GM18507 (cell line): Measurements from ENCODE around the gene NOL9.
"Not testable (repeated sequence)": the region's sequence is repeated elsewhere in the genome, so short reads cannot be mapped to it uniquely, and the experiment has no call there.

Experiments used
- DNase-seq: peaks from one replicate; pipeline ENCODE4 v3.0.0; 2011; ENCODE audit warnings: low read depth; ENCODE audit not compliant: insufficient read length; ENCODE audit errors: extremely low spot score
- FAIRE-seq: peaks from 2 replicates; lab custom pipeline; 2011; peaks lifted over from hg19 to GRCh38; lab: Jason Lieb, UNC

Gene NOL9

DNA sequence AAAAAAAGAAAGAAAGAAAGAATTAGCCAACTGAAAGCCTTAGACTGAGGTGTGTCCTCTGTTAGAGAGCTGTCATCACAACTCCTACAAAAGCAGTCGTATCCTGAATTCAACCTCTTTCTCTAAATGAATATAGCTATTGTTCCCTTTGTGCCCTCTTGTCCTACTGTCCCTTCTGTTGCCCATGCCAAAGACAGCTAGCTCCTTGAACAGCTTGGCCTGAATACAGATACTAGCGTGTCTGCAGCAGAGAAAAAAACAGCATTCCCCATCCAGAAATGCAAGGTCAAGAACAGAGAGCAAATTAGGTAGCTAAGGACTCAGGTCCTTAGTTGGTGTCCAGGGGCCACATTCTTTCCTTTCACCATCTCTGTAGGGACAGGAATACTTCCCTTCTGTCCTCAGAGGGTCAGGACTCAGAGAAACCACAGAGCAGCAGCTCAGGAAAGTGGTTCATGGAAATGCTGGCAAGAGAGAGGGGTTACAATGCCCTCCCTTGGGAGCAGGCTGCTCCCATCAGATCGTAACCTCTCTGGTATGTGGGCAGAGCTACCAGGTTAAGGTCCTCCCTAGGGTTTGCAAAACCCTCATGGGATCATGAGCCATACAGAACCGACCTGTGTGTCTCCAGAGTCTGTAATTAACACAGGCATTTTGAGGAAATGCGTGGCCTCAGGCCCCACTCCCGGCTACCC lies 23.7 kb upstream of the NOL9 start:
- DNase-seq, result no peak
- no peak for FAIRE-seq

DNA sequence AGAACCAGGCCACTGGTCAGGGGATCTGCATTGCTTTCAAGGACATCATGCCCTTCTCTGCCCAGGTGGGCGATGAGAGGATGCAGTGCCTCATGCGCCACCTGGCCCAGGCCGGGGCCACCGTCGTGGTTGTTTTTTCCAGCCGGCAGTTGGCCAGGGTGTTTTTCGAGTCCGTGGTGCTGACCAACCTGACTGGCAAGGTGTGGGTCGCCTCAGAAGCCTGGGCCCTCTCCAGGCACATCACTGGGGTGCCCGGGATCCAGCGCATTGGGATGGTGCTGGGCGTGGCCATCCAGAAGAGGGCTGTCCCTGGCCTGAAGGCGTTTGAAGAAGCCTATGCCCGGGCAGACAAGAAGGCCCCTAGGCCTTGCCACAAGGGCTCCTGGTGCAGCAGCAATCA lies 20.5 kb upstream of the NOL9 start:
- no peak for FAIRE-seq
- no peak for DNase-seq

GRCh38 chr1:6574025-6574620 lies 19.8 kb upstream of the NOL9 start:
- DNase-seq (no peak), FAIRE-seq (no peak)

- FAIRE-seq, result no peak
- no peak for DNase-seq
Observed at GRCh38 chr1:6572653-6573383, 18.5 kb upstream of the NOL9 start.

DNA sequence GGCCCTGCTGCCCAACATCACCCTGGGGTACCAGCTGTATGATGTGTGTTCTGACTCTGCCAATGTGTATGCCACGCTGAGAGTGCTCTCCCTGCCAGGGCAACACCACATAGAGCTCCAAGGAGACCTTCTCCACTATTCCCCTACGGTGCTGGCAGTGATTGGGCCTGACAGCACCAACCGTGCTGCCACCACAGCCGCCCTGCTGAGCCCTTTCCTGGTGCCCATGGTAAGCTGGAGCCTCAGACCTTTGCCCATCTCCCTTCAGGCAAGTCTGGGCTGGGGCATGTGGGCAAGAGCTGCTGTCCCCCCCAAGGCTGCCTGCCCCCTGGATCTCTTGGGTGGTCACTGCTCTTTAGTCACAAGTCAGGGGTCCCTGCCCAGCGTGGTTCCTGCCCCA lies 16.7 kb upstream of the NOL9 start:
- DNase-seq (no peak), FAIRE-seq (no peak)

- DNase-seq (no peak), FAIRE-seq (no peak)
Observed at GRCh38 chr1:6570100-6570499, 15.8 kb upstream of the NOL9 start.

- FAIRE-seq (no peak), DNase-seq (no peak)
Observed at GRCh38 chr1:6569033-6569432, 14.7 kb upstream of the NOL9 start.

- no peak for FAIRE-seq
Observed at GRCh38 chr1:6560267-6560666, 6.0 kb upstream of the NOL9 start.

GRCh38 chr1:6559161-6559560 lies 4.8 kb upstream of the NOL9 start:
- DNase-seq, FAIRE-seq: not testable (repeated sequence)

More at GRCh38 chr1:6560267-6560666, 6.0 kb upstream of the NOL9 start:
- no peak for DNase-seq

DNA sequence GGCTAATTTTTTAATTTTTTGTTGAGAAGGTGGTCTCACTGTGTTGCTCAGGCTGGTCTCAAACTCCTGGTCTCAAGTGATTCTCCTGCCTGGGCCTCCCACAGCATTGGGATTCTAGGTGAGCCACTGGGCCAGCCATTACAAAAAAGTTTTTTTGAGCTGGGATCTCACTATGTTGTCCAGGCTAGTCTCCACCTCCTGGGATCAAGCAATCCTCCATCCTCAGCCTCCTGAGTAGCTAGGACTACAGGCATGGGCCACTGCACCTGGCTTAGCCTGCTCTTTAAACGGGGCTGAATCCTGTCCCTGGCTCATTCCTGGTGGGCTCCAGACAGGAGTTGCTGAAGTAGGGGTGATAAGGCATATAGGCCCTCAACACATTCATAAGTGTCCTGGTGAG lies 3.3 kb upstream of the NOL9 start:
- FAIRE-seq, result no peak
- no peak for DNase-seq

- FAIRE-seq, result no peak
Observed at GRCh38 chr1:6554907-6555778, 830 bp upstream of the NOL9 start, which contains the start of gene TAS1R1. Gene TAS1R1 (plus strand): TSS chr1:6555307. CDS start chr1:6555374, 67 bp downstream.

GRCh38 chr1:6547301-6547700 lies 7.0 kb downstream of the NOL9 start:
- DNase-seq (no peak), FAIRE-seq (no peak)

More at GRCh38 chr1:6554907-6555778, 830 bp upstream of the NOL9 start, which contains the start of gene TAS1R1:
- no peak for DNase-seq

- DNase-seq (no peak), FAIRE-seq (no peak)
Observed at GRCh38 chr1:6546326-6546725, 8.0 kb downstream of the NOL9 start.

DNA sequence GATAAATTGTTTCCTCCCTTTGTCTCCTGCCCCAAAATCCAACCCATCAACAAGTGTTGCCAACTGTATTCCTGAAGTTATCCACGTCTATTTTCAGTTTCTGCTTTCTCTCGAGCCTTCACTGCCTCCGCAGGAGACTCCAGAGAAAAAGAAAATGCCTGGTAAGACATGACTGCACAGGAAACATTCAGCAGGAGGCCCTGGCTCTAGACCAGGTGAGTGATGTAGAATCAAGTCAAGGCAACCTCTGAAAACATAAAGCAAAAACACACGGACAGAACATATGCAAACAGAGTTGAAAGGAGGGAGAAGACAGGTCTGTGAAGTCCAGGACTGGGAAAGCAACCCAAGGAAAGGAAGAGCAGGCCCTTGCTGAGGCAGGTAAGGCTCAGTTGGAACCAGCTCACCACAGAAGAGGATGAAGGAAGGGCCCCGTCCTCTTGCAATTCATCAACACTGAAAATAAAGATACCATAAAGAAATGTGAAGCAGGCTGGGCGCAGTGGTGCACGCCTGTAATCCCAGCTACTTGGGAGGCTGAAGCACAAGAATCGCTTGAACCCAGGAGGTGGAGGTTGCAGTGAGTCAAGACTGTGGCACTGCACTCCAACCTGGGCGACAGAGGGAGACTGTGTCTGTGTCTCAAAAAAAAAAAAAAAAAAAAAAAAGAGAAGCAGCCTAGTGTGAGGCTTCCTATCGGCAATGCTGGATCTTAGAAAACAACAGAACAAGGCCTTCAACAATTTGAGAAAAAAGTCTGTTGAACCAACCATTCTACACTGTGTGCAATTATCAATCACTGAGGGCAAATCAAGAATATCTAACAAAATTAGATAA lies 8.8 kb downstream of the NOL9 start:
- DNase-seq (no peak), FAIRE-seq (no peak)

GRCh38 chr1:6544831-6545230 lies 9.5 kb downstream of the NOL9 start:
- DNase-seq, result no peak
- no peak for FAIRE-seq

DNA sequence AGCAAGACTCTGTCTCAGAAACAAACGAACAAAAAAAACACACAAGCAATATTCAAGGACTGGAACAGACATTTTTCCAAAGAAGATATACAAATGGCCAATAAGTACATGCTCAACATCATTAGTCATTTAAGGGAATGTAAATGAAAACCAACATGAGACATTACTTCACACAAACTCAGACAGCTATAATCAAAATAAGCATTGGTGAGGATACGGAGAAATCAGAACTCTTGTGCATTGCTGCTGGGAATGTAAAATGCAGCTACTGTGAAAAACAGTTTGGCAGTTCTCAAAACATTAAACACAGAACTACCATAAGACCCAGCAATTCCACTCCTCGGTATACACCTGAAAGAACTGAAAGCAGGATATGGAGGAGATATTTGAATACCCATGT lies 15.4 kb downstream of the NOL9 start:
- no peak for DNase-seq
- no peak for FAIRE-seq

DNA sequence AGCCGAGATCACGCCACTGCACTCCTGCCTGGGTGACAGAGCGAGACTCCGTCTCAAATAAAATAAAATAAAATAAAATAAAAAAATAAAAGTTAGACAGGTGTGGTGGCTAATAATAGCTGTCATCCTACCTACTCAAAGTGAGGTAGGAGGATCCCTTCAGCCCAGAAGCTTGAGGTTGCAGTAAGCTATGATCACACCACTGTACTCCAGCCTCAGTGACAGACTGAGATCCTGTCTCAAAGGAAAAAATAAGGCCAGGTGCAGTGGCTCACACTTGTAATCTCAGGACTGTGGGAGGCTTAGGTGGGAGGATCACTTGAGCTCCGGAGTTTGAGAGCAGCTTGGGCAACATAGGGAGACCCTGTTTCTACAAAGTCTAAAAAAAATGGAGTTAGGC lies 18.0 kb downstream of the NOL9 start:
- DNase-seq, result no peak

GRCh38 chr1:6535214-6535613 lies 19.1 kb downstream of the NOL9 start:
- DNase-seq, result no peak
- FAIRE-seq, result no peak

More for the DNA sequence above, 18.0 kb downstream of the NOL9 start:
- FAIRE-seq, result no peak

GRCh38 chr1:6534248-6534822 lies 20.0 kb downstream of the NOL9 start:
- DNase-seq (no peak), FAIRE-seq (no peak)
